ENCODE measurements around the gene RIN3. TPM values are rescaled to one million over a fixed set of nuclear protein-coding genes. Genes with fewer than 3 reads are reported as not detected.

RIN3 gene
- total RNA-seq, 1 experiment from 2014 or later, result 1.5 TPM

DNA sequence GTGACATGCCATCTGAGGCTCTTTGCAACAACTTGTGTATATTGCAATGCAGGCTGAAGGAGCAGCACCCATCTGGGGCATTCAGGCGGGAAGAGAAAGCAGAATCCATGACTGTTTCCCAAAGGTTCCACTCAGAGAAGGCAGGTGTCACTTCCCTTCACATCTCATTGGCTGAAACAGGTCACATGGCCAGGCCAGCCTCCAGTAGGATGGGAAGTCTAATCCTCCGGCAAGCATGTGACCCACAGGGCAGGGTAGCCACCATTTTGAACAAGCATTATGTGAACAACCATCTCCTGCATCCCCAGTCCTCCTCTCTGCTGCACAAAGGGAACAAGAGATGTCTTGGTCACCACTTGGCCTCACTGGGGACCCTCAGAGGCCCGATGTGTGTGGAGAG lies 70.6 kb downstream of the RIN3 start:
- peaks cover 0 to 5% of the 10 kb centered on the region in 2 experiments; a peak in 3 of 5 replicates for H3K9me3 Mint-ChIP-seq
- H3K79me2 ChIP-seq (ENCODE audit: insufficient read depth, low read length), result no peaks in the 10 kb centered on the region

More for the DNA sequence above, 70.6 kb downstream of the RIN3 start:
- Histone ChIP-seq H3K27ac (ENCODE audit: insufficient read length, low read depth, low read length) (no peak overlapping the region), H3K9ac (ENCODE audit: extremely low read depth, insufficient read length, low read length) (no peak overlapping the region), H2BK15ac (ENCODE audit: low read depth, low read length) (no peak overlapping the region), H3K9me3 (ENCODE audit: control insufficient read depth, low read depth, low read length) (no peaks in the 10 kb centered on the region), H2AFZ (ENCODE audit: low read length) (no peak overlapping the region), H2AK5ac (ENCODE audit: insufficient read length, low read length) (no peak overlapping the region), H2BK20ac (ENCODE audit: low read depth, low read length, poor library complexity, severe bottlenecking) (no peak overlapping the region), H3K23me2 (ENCODE audit: insufficient read length, low read depth, low read length, poor library complexity, severe bottlenecking) (no peaks in the 10 kb centered on the region), H3K4ac (ENCODE audit: low read depth, low read length) (no peak overlapping the region), H4K20me1 (ENCODE audit: control insufficient read depth, insufficient read depth, insufficient read length) (no peaks in the 10 kb centered on the region), H2BK12ac (ENCODE audit: insufficient read length, low read depth, low read length) (no peak overlapping the region), H3K56ac (ENCODE audit: insufficient read length, low read depth, low read length) (no peak overlapping the region), H3K4me2 (ENCODE audit: insufficient read depth, insufficient read length, low read length) (no peak overlapping the region), H2BK120ac (ENCODE audit: low read depth, low read length, poor library complexity, severe bottlenecking) (no peak overlapping the region), H3K18ac (ENCODE audit: insufficient read length, low read depth, low read length) (no peak overlapping the region), H4K5ac (ENCODE audit: insufficient read length, low read depth, low read length) (no peak overlapping the region), H3K79me1 (ENCODE audit: insufficient read depth, low read depth, low read length, poor library complexity, severe bottlenecking) (no peaks in the 10 kb centered on the region), H2BK5ac (ENCODE audit: insufficient read length, low read length) (no peak overlapping the region), H4K8ac (replicated peaks; ENCODE audit: insufficient read length, low read depth, low read length) (no peak overlapping the region), H3K27me3 (ENCODE audit: insufficient read depth, low read length) (no peaks in the 10 kb centered on the region), H3K4me1 (ENCODE audit: insufficient read depth, low read length) (no peaks in the 10 kb centered on the region; the same call in 1 of the 2 replicates), H3T11ph (ENCODE audit: low read length) (no peak overlapping the region), H3K23ac (ENCODE audit: insufficient read length, low read depth, low read length) (no peak overlapping the region), H3K14ac (ENCODE audit: insufficient read depth, low read length) (no peak overlapping the region), H4K91ac (ENCODE audit: insufficient read length, low read depth, low read length) (no peak overlapping the region)
- no peak overlapping the region for H3K27ac Mint-ChIP-seq
- H3K27me3 Mint-ChIP-seq (ENCODE audit: low read depth), result peaks cover 3% of the 10 kb centered on the region
- H3K4me3 Mint-ChIP-seq, result no peak overlapping the region
- no peak for DNase-seq
- no peaks in the 10 kb centered on the region for H3K4me1 Mint-ChIP-seq
- H3K36me3 Mint-ChIP-seq (ENCODE audit: insufficient read depth in 1 of 3, low read depth in 3 of 3), result peaks cover 0 to 7% (median 0%) of the 10 kb centered on the region in 3 experiments; a peak in 2 of 7 replicates
- TF ChIP-seq, protein P1, sequence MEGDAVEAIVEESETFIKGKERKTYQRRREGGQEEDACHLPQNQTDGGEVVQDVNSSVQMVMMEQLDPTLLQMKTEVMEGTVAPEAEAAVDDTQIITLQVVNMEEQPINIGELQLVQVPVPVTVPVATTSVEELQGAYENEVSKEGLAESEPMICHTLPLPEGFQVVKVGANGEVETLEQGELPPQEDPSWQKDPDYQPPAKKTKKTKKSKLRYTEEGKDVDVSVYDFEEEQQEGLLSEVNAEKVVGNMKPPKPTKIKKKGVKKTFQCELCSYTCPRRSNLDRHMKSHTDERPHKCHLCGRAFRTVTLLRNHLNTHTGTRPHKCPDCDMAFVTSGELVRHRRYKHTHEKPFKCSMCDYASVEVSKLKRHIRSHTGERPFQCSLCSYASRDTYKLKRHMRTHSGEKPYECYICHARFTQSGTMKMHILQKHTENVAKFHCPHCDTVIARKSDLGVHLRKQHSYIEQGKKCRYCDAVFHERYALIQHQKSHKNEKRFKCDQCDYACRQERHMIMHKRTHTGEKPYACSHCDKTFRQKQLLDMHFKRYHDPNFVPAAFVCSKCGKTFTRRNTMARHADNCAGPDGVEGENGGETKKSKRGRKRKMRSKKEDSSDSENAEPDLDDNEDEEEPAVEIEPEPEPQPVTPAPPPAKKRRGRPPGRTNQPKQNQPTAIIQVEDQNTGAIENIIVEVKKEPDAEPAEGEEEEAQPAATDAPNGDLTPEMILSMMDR (conservative IDR thresholded peaks at IDR 0.05), result no peak
- no CpG with 5 or more reads among the region's 3 CpGs for WGBS (ENCODE audit: extremely low coverage, insufficient read length, low lambda C conversion rate)
